Prostate gland (tissue), 2 donors: ENCODE measurements around the gene EEF1AKMT3. TPM values are rescaled to one million over a fixed set of nuclear protein-coding genes. Genes with fewer than 3 reads are reported as not detected.
A peak's percentile ranks its signal among the peaks of the same experiment; 100 is the strongest.

Experiments used
- DNase-seq: peaks from one replicate; pipeline ENCODE4 v3.0.0-alpha.2; 2019; ENCODE audit warnings: low spot score
- H3K27ac ChIP-seq, 2 donors: fragments of 200-600 bp; sonication (generic); 2 replicates each; pipeline ENCODE4 v1.5.1; 2017 to 2019
- H3K27me3 ChIP-seq: fragments of 200-600 bp; sonication (generic); replicated peaks from 2 replicates; pipeline ENCODE4 v1.5.1; 2019; ENCODE audit not compliant: insufficient read depth
- H3K36me3 ChIP-seq, 2 donors: fragments of 200-600 bp; sonication (generic); 1 replicate in 1 of 2; 2 replicates in 1 of 2; pipeline versions ENCODE4 v1.5.1 to v1.8.1; 2017 to 2019
- H3K4me1 ChIP-seq: fragments of 200-600 bp; sonication (generic); replicated peaks from 2 replicates; pipeline ENCODE4 v1.5.1; 2019
- H3K4me3 ChIP-seq, 2 donors: fragments of 200-600 bp; sonication (generic); 2 replicates each; pipeline ENCODE4 v1.5.1; 2017 to 2019
- H3K9me3 ChIP-seq: fragments of 200-600 bp; sonication (generic); 2 replicates; pipeline ENCODE4 v1.5.1; 2017
- POLR2A ChIP-seq: fragments of 450-650 bp; IDR thresholded peaks from one replicate; pipeline ENCODE4 v1.6.1; 2016; ENCODE audit warnings: antibody characterized with exemption, mild to moderate bottlenecking
- POLR2AphosphoS5 ChIP-seq: sonication (generic); formaldehyde crosslinking; IDR thresholded peaks from one replicate; pipeline ENCODE4 v1.6.1; 2017; ENCODE audit warnings: antibody characterized with exemption
- WGBS: methylation state at CpG from one replicate; pipeline ENCODE4 v1.1.5; 2018; 5-methylcytosine and 5-hydroxymethylcytosine counted together
- intact Hi-C: fragments of 100-400 bp; cut with DNase I; formaldehyde crosslinking; loops from one replicate; pipeline ENCODE4 v1.14.2; 2022
- total RNA-seq, 2 donors: library from RNA; depleted of rRNA; stranded (reverse); fragments of >200 nt; gene quantifications; one replicate each; pipeline ENCODE4 v1.1.0, GENCODE V29; 2016
- TF ChIP-seq, protein P1 (sequence below), 4 experiments: fragments of 200-600 bp in 2 of 4; fragments of 450-650 bp in 2 of 4; sonication (generic) in 2 of 4; IDR thresholded peaks; 1 replicate in 3 of 4; 2 replicates in 1 of 4; pipeline ENCODE4 v1.5.1; 2016 to 2019; ENCODE audit warnings: antibody characterized with exemption in 4 of 4, mild to moderate bottlenecking in 2 of 4, moderate library complexity in 2 of 4

The EEF1AKMT3 gene
- total RNA-seq, 2 donors from 2014 or later: 12.1 to 12.6 TPM

DNA sequence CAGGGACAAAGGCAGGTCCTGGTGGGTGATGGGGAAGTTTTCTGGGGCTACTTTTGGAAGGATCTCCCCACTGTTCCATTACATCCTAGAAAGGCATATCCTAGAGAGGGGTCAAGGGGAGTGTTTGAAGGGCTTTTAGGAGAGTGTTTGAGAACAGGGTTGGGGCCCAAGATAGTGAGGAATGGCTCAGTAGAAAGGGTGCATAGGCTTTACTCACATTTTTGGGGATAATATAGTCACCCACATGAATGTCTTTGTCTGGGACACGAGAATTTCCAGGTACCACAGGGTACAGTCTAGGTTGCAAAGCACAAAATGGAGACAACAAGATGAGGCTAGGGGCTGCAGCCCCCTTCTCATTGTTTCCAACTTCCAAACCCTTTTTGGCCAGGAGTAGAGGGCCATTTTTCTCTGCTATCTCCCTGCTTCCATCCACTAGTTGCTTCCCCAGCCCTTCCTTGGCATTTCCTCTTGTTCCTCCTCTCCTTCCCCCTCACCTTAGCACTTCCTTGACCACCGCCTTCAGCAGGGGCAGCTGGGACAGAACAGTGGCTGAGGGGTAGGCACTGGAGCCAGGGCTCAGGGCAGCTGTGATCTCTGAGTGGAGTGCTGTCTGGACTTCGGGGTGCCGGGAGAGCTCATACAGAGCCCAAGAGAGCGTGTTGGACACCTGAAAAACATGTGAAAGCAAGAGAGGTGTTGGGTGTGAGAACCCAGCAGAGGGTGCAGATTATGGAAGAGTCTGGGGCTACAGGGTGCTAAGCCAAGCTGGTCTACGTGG is 8.3 kb upstream of the EEF1AKMT3 start:
- Histone ChIP-seq H3K27me3 (no peaks in the 10 kb centered on the region), H3K36me3 (no peaks in the 10 kb centered on the region), H3K4me3 (no peak overlapping the region), H3K9me3 (no peaks in the 10 kb centered on the region), H3K27ac (no peak overlapping the region), H3K4me1 (peaks cover 19% of the 10 kb centered on the region)
- DNase-seq: no peak
- TF ChIP-seq POLR2A: no peak
- WGBS: 79% methylated on average over 6 of the region's 6 CpGs
- intact Hi-C loops: no loop called here

DNA sequence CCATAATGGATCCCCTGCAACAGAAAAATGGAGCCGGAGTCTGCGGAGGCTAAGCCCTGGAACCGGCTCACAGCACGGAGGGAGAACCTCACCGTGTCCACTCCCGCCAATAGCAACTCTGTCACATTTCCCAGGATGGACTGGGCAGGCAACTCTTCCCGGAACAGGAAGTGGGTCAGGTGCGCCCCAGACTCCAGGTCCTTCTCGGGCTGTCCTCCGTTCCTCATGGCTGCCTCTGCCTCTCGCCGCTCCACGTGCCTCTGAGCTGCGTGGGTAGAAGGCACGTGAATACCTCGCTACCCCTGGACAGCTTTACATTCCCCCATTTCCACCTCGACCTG is 7.8 kb upstream of the EEF1AKMT3 start:
- H3K27me3 ChIP-seq: no peaks in the 10 kb centered on the region
- no peak for TF ChIP-seq POLR2A
- TF ChIP-seq, protein P1, sequence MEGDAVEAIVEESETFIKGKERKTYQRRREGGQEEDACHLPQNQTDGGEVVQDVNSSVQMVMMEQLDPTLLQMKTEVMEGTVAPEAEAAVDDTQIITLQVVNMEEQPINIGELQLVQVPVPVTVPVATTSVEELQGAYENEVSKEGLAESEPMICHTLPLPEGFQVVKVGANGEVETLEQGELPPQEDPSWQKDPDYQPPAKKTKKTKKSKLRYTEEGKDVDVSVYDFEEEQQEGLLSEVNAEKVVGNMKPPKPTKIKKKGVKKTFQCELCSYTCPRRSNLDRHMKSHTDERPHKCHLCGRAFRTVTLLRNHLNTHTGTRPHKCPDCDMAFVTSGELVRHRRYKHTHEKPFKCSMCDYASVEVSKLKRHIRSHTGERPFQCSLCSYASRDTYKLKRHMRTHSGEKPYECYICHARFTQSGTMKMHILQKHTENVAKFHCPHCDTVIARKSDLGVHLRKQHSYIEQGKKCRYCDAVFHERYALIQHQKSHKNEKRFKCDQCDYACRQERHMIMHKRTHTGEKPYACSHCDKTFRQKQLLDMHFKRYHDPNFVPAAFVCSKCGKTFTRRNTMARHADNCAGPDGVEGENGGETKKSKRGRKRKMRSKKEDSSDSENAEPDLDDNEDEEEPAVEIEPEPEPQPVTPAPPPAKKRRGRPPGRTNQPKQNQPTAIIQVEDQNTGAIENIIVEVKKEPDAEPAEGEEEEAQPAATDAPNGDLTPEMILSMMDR (IDR thresholded peaks at IDR 0.05): no peak
- TF ChIP-seq POLR2AphosphoS5: no peak
- WGBS: 16% methylated on average over 17 of the region's 17 CpGs
- H3K4me3 ChIP-seq: peak overlapping the region; percentile 7 to 15
- H3K9me3 ChIP-seq: no peaks in the 10 kb centered on the region
- no peaks in the 10 kb centered on the region for H3K36me3 ChIP-seq
- intact Hi-C loops: no loop called here
- H3K27ac ChIP-seq: no peak overlapping the region
- peaks cover 19% of the 10 kb centered on the region for H3K4me1 ChIP-seq
- no peak for DNase-seq

DNA sequence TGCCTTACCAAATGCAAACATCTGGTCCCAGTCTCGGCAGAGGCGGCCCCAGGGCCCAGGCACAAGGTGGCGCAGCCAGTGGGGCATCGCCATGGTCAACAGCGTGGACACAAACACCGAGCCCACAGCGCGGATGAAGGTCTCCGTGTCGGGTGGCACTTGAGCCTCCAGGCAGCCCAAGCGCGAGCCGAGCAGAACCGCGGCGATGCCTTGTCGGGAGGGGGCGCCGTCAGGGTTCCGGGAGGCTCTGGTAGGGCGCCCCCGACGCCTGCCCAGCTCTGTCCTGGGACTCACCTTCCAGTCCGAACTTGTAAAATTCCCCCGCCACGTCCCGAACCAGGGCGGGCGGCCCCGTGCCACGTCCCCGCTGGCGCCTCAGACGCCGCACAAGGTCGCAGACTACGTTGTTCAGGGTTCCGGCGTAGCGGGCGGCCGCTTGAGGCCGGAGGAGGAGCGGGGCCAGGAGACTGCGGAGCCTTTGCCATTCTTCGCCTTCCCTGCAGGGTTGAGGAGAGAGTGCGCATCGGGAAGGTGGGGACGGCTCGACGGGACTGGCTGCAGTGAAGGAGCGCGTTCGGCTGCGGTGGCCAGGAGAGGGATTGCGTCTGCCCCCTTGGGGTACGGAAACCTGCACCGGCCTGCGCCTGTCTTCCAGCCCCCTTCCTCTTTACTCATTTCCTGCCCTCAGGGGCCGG is 7.3 kb upstream of the EEF1AKMT3 start:
- Histone ChIP-seq H3K27ac (no peak overlapping the region), H3K4me1 (peaks cover 19% of the 10 kb centered on the region), H3K36me3 (no peaks in the 10 kb centered on the region), H3K4me3 (peak overlapping the region; percentile 7 to 15), H3K9me3 (no peaks in the 10 kb centered on the region), H3K27me3 (no peaks in the 10 kb centered on the region)
- TF ChIP-seq POLR2AphosphoS5 (no peak), POLR2A (no peak)
- TF ChIP-seq, protein P1 (IDR thresholded peaks at IDR 0.05): peak in 1 of 4 experiments; percentile 25
- under 1% methylated on average over 20 of the region's 60 CpGs for WGBS
- intact Hi-C loops: no loop called here
- DNase-seq: no peak

DNA sequence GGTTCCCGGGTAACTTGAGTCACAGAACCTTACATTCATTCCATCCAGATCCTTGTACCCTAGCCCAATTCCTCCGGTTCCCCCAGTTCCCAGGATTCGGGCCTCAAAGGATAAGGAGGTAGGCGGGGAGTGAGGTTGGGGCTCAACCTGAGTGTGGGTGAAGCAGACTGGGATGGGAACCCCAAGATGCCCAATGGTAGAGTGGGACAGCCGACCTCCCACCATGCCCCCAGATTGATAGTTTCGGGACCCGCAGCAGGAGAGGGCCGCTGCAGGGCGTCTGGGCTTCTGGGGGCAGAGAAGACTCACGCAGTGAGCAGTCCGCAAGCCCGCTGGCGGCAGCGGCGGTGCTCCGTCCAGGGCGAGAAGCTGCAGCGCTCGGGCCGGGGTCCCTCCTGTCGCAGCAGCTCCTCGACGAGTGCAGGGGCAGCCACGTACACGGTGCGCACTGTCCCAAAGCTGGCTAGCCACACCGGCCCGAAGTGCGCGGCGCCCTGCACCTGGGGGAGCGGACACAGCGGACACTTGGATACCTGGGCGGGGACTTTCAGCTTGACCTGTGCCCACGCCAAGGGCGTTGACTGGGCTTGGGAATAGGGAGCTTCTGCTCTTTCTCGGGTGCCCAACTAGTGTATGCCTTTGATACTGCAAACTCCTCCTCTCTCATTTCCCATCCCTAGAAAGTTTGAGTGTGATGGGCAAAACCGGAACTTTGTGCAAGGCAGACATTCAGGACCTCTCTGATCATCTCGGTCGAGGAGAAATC is 6.5 kb upstream of the EEF1AKMT3 start:
- peak overlapping the region in 1 of 2 donors; percentile 16 for H3K4me3 ChIP-seq
- no peaks in the 10 kb centered on the region for H3K36me3 ChIP-seq
- no peaks in the 10 kb centered on the region for H3K9me3 ChIP-seq
- H3K4me1 ChIP-seq: peaks cover 19% of the 10 kb centered on the region
- 6% methylated on average over 40 of the region's 40 CpGs for WGBS
- no peaks in the 10 kb centered on the region for H3K27me3 ChIP-seq
- DNase-seq: no peak
- intact Hi-C loops: no loop called here
- H3K27ac ChIP-seq: no peak overlapping the region
- TF ChIP-seq, protein P1 (IDR thresholded peaks at IDR 0.05): no peak
- TF ChIP-seq POLR2A (no peak), POLR2AphosphoS5 (no peak)
